Measurements from ENCODE around the gene PDE9A. TPM values are rescaled to one million over a fixed set of nuclear protein-coding genes. Genes with fewer than 3 reads are reported as not detected.
A peak's percentile ranks its signal among the peaks of the same experiment; 100 is the strongest.

Gene PDE9A
- total RNA-seq, 1 experiment from 2014 or later: 31.9 TPM

- peak overlapping the region in 2 of 3 experiments; percentile 22 to 68; a peak in 1 of 7 replicates for H3K27ac Mint-ChIP-seq
- H3K27me3 Mint-ChIP-seq (ENCODE audit: low read depth): no peaks in the 10 kb centered on the region
- H3K4me2 ChIP-seq (ENCODE audit: insufficient read depth, insufficient read length, low read length): no peak overlapping the region
- H3K79me1 ChIP-seq (ENCODE audit: insufficient read depth, low read depth, low read length, poor library complexity, severe bottlenecking): no peaks in the 10 kb centered on the region
- H4K20me1 ChIP-seq (ENCODE audit: control insufficient read depth, insufficient read depth, insufficient read length): no peaks in the 10 kb centered on the region
- no peak overlapping the region for H2BK5ac ChIP-seq (ENCODE audit: insufficient read length, low read length)
- WGBS (ENCODE audit: extremely low coverage, insufficient read length, low lambda C conversion rate): no CpG with 5 or more reads among the region's 19 CpGs
- no peak overlapping the region for H3K4ac ChIP-seq (ENCODE audit: low read depth, low read length)
- peaks cover 7 to 13% of the 10 kb centered on the region in 2 experiments for H3K4me1 Mint-ChIP-seq
- H2BK120ac ChIP-seq (ENCODE audit: low read depth, low read length, poor library complexity, severe bottlenecking): no peak overlapping the region
- no peaks in the 10 kb centered on the region for H3K9me3 ChIP-seq (ENCODE audit: control insufficient read depth, low read depth, low read length)
- H3K4me1 ChIP-seq (ENCODE audit: insufficient read depth, low read length): peaks cover 4% of the 10 kb centered on the region; the same call in 1 of the 2 replicates
- H3K18ac ChIP-seq (ENCODE audit: insufficient read length, low read depth, low read length): no peak overlapping the region
- no peak for DNase-seq
- no peaks in the 10 kb centered on the region for H3K27me3 ChIP-seq (ENCODE audit: insufficient read depth, low read length)
- H3K56ac ChIP-seq (ENCODE audit: insufficient read length, low read depth, low read length): no peak overlapping the region
- no peak overlapping the region for H3K27ac ChIP-seq (ENCODE audit: insufficient read length, low read depth, low read length)
- no peak overlapping the region for H2AK5ac ChIP-seq (ENCODE audit: insufficient read length, low read length)
- H2BK12ac ChIP-seq (ENCODE audit: insufficient read length, low read depth, low read length): no peak overlapping the region
- no peak for TF ChIP-seq CTCF (conservative IDR thresholded peaks at IDR 0.05)
- no peak overlapping the region for H3K23ac ChIP-seq (ENCODE audit: insufficient read length, low read depth, low read length)
- no peaks in the 10 kb centered on the region for H3K23me2 ChIP-seq (ENCODE audit: insufficient read length, low read depth, low read length, poor library complexity, severe bottlenecking)
- H3T11ph ChIP-seq (ENCODE audit: low read length): no peak overlapping the region
- H4K91ac ChIP-seq (ENCODE audit: insufficient read length, low read depth, low read length): no peak overlapping the region
- no peak overlapping the region for H3K14ac ChIP-seq (ENCODE audit: insufficient read depth, low read length)
- no peak overlapping the region for H2AFZ ChIP-seq (ENCODE audit: low read length)
- peaks cover 35 to 58% (median 48%) of the 10 kb centered on the region in 3 experiments for H3K36me3 Mint-ChIP-seq (ENCODE audit: insufficient read depth in 1 of 3, low read depth in 3 of 3)
- H4K8ac ChIP-seq (replicated peaks; ENCODE audit: insufficient read length, low read depth, low read length): no peak overlapping the region
- H3K79me2 ChIP-seq (ENCODE audit: insufficient read depth, low read length): no peaks in the 10 kb centered on the region
- no peak overlapping the region for H3K9ac ChIP-seq (ENCODE audit: extremely low read depth, insufficient read length, low read length)
- H3K4me3 Mint-ChIP-seq: no peak overlapping the region
- no peak overlapping the region for H2BK15ac ChIP-seq (ENCODE audit: low read depth, low read length)
- H3K9me3 Mint-ChIP-seq: no peaks in the 10 kb centered on the region; a peak in 1 of 5 replicates
- H4K5ac ChIP-seq (ENCODE audit: insufficient read length, low read depth, low read length): no peak overlapping the region
- H2BK20ac ChIP-seq (ENCODE audit: low read depth, low read length, poor library complexity, severe bottlenecking): no peak overlapping the region
Measured at GRCh38 chr21:42731264-42732032, 78.0 kb downstream of the PDE9A start.
